Aorta (tissue), 5 donors: ENCODE results near the gene BCOR. TPM values are rescaled to one million over a fixed set of nuclear protein-coding genes. Genes with fewer than 3 reads are reported as not detected.

ENCODE experiments used
- ATAC-seq: fragments of 200-7000 bp; cut with Tn5 transposase; one replicate; pipeline ENCODE4 v1.9.1; 2022; ENCODE audit warnings: moderate library complexity; ENCODE audit not compliant: low FRiP score
- DNase-seq, 2 donors: peaks; one replicate each; pipeline ENCODE4 v3.0.0-alpha.2; 2020
- H3K27ac ChIP-seq, 2 donors: one replicate each; pipeline ENCODE4 v1.5.1; 2013; ENCODE audit warnings: low read length in 2 of 2, mild to moderate bottlenecking in 2 of 2, moderate library complexity in 2 of 2, control low read depth in 1 of 2, inconsistent platforms in 1 of 2, low read depth in 1 of 2
- H3K27me3 ChIP-seq, 2 donors: one replicate each; pipeline ENCODE4 v1.6.1; 2013; ENCODE audit warnings: control low read depth in 1 of 2, low read length in 1 of 2, mild to moderate bottlenecking in 1 of 2, moderate library complexity in 1 of 2; ENCODE audit not compliant: insufficient read depth in 2 of 2, control insufficient read depth in 1 of 2
- H3K36me3 ChIP-seq, 2 donors: one replicate each; pipeline ENCODE4 v1.6.1; 2013; ENCODE audit warnings: control low read depth in 1 of 2, low read length in 1 of 2, mild to moderate bottlenecking in 1 of 2; ENCODE audit not compliant: insufficient read depth in 2 of 2, control insufficient read depth in 1 of 2
- H3K4me1 ChIP-seq, 2 donors: one replicate each; pipeline ENCODE4 v1.6.1; 2013; ENCODE audit warnings: low read length in 2 of 2, control low read depth in 1 of 2, mild to moderate bottlenecking in 1 of 2, moderate library complexity in 1 of 2; ENCODE audit not compliant: insufficient read depth in 2 of 2, control insufficient read depth in 1 of 2
- H3K4me3 ChIP-seq, 2 donors: one replicate each; pipeline ENCODE4 v1.5.1; 2013; ENCODE audit warnings: low read length in 2 of 2, control low read depth in 1 of 2, mild to moderate bottlenecking in 1 of 2
- H3K9me3 ChIP-seq: one replicate; pipeline ENCODE4 v1.6.1; 2013; ENCODE audit warnings: mild to moderate bottlenecking, low read length; ENCODE audit not compliant: control insufficient read depth
- WGBS, 2 donors: extraction: QIAGEN DNeasy Blood & Tissue Kit; methylation state at CpG; one replicate each; pipeline ENCODE4 v1.1.7; 2013; 5-methylcytosine and 5-hydroxymethylcytosine counted together
- intact Hi-C, 2 donors: fragments of 100-400 bp; cut with DNase I; formaldehyde crosslinking; loops; one replicate each; pipeline versions ENCODE4 v1.14.2 to v1.15.0; 2022
- polyA plus RNA-seq, 2 donors: library from polyadenylated mRNA; stranded (reverse); fragments of 200-250 nt; gene quantifications; one replicate each; pipeline ENCODE4 v1.2.3, GENCODE V29; 2013
- total RNA-seq, 2 donors: library from RNA; stranded (reverse); fragmentation: NEBNext Ultra II Directional; extraction: Animal tissue kit (Norgen Biotek cat#: 25700); gene quantifications; one replicate each; pipeline ENCODE4 v1.2.1, GENCODE V29; 2021
- donor health status: healthy with polysubstance abuse.
- donor health status: Bipolar disorder and iron deficiency.
- donor health status: DM: no; HTN: no; CAD: no.
- donor health status: DM: no; HTN: no; CAD: no.
- donor health status: DM: yes; HTN: yes; CAD: no.

The BCOR gene
- total and polyA plus RNA-seq, 4 donors: 8.3 to 46.7 (median 17.4) TPM

DNA sequence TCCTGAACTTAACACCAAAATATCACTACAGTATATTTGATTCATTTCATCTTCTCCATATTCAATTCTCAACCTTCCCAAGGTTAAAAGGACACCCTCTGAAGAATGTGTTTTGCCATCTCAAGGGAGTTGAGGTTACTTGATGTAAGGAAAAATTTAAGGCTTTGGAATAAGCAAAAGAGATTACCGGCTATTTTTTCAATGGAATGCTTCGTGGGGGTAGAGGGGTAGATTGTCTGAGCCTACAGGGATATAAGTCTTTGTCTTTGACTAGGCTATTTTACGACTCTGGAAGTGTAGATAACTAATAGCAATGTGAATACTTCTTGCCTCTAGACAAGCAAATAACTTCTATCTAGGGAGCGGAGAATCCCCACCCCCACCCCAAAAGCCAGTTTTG, 78.2 kb downstream of the BCOR start:
- no peaks in the 10 kb centered on the region for H3K27me3 ChIP-seq
- H3K4me3 ChIP-seq: no peak overlapping the region
- H3K36me3 ChIP-seq: no peaks in the 10 kb centered on the region
- no peaks in the 10 kb centered on the region for H3K9me3 ChIP-seq
- 67 to 69% methylated on average over 4 of the region's 4 CpGs for WGBS, 2 donors
- no peak for ATAC-seq
- H3K27ac ChIP-seq: no peak overlapping the region
- intact Hi-C loops: loop anchor here (10.0 kb wide), 3 partner anchors 75 to 205 kb away; partner anchors contain the start of gene BCOR (in 1 of the 2)
- H3K4me1 ChIP-seq: no peaks in the 10 kb centered on the region
- DNase-seq: no peak

DNA sequence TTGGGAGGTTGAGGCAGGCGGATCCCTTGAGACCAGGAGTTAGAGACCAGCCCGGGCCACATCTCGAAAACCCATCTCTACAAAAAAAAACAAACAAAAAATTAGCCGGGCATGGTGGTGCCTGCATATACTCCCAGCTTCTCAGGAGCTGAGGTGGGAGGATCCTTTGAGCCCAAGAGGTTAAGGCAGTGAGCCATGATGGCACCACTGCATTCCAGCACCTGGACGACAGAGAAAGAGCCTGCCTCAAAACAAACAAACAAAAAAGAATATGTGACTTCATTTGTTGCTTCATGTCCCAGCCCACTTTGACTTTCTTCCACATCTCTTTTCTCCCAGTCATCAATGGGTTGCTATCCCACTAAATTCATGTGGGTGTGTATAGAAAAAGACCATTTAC, 79.7 kb downstream of the BCOR start:
- Histone ChIP-seq H3K27ac (no peak overlapping the region), H3K27me3 (no peaks in the 10 kb centered on the region), H3K36me3 (no peaks in the 10 kb centered on the region), H3K9me3 (no peaks in the 10 kb centered on the region), H3K4me1 (no peaks in the 10 kb centered on the region), H3K4me3 (no peak overlapping the region)
- DNase-seq: no peak
- no peak for ATAC-seq
- WGBS, 2 donors: 60 to 65% methylated on average over 5 of the region's 5 CpGs
- intact Hi-C loops: loop anchor here (10.0 kb wide), 3 partner anchors 77 to 203 kb away; partner anchors contain the start of gene BCOR (in 1 of the 2)

DNA sequence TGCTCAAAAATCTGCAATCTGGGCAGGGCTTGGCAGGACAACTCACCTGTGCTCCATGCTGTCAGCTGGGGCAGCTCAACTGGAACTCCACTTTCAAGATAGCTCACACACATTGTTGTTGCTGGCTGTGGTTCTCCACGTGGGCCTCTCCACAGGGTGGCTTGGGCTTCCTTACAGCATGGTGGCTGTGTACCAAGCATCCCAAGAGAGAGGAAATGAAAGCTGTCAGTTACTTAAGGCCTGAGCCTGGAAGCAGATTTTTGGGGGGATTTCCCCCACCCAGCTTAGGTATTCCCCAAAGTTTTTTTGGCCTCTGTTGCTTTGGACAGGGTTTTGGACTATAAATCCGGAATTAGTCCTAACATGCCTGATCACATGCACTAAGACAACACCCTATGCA, 81.0 kb downstream of the BCOR start:
- Histone ChIP-seq H3K9me3 (no peaks in the 10 kb centered on the region), H3K36me3 (no peaks in the 10 kb centered on the region), H3K4me1 (no peaks in the 10 kb centered on the region), H3K27ac (no peak overlapping the region), H3K27me3 (no peaks in the 10 kb centered on the region), H3K4me3 (no peak overlapping the region)
- 59 to 78% methylated on average over 2 of the region's 2 CpGs for WGBS, 2 donors
- ATAC-seq (no peak), DNase-seq (no peak)
- intact Hi-C loops: loop anchor here (10.0 kb wide), 3 partner anchors 78 to 202 kb away; partner anchors contain the start of gene BCOR (in 1 of the 2)

DNA sequence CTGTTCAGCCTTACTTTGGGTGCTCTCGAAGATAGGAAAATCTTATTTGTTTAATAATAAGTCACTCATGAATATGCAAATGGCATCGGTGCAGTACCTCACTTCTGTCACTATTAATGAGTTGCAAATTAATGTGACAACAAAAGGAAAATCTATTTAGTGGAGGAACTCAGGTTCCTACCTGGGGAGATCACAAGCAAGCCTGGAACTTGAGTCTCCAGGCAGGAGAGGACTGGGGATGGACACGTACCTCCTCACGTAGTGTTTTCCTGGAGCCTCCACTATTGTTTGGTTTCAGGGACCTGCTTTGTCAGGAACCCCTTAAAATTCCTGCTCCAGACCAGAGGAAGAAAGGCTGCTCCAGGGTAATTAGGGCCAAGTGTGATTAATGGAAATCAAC, 82.1 kb downstream of the BCOR start:
- intact Hi-C loops: loop anchor here (10.0 kb wide), 3 partner anchors 79 to 201 kb away; partner anchors contain the start of gene BCOR (in 1 of the 2)
- no peak for ATAC-seq
- no peaks in the 10 kb centered on the region for H3K4me1 ChIP-seq
- no peak overlapping the region for H3K4me3 ChIP-seq
- 48 to 84% methylated on average over 4 of the region's 4 CpGs for WGBS, 2 donors
- H3K36me3 ChIP-seq: no peaks in the 10 kb centered on the region
- DNase-seq: no peak
- no peaks in the 10 kb centered on the region for H3K27me3 ChIP-seq
- no peaks in the 10 kb centered on the region for H3K9me3 ChIP-seq
- no peak overlapping the region for H3K27ac ChIP-seq

DNA sequence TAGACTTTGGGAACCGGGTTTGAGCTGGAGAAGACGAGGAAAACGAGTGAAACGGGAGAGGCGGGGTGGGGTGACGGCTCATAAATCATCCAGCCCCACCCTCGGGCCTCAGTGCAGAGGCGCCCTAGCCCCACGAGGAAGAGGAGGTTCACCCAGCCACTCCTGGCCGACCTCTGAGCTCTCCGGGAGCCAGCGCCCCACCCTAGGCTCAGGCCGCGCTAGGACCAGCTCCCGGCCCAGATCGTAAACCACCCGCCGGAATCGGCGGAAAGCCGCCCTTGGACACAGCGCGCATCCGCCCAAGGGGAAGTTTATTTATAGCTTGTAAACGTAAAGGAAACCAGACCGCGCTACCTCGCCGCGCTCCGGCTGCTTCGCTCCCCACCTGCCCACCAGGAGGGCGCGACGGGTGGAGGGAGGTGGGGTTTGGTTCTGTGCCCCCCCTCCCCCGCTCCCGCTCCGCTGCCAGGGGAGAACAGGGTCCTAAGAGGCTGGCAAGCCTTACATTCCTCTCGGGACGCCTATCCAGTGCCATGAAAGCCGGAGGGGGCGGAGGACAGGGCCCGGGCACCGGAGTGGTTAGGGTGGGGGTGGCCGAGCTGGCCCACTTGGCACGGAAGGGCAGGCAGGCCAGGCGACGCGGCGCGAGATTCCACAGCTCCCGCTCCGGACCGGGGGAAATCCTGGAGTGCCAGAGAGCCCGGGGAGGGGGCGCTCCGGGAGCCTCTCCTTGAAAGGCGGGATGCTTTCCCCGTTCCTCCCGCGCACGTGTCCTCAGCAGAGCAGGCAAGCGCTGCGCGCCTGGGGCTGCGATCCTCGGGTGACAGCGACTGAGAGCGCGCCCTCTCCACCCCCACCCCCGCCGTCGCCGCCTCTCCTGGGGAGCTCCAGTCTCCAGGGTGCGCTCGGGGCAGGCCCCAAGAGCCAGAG, 84.2 kb downstream of the BCOR start:
- intact Hi-C loops: loop anchor here (5.0 to 10.0 kb wide), 5 partner anchors 81 to 291 kb away; partner anchors contain the start of gene BCOR (in 1 of the 2)
- WGBS, 2 donors: 0 to 9% methylated on average over 68 to 76 of the region's 76 CpGs
- ATAC-seq: peak; percentile 68
- H3K36me3 ChIP-seq: no peaks in the 10 kb centered on the region
- peak; percentile 80 to 88 for DNase-seq
- H3K27ac ChIP-seq: peak overlapping the region in 1 of 2 donors; percentile 83
- H3K4me3 ChIP-seq: peak overlapping the region; percentile 38 to 52
- H3K9me3 ChIP-seq: no peaks in the 10 kb centered on the region
- no peaks in the 10 kb centered on the region for H3K27me3 ChIP-seq
- no peaks in the 10 kb centered on the region for H3K4me1 ChIP-seq

DNA sequence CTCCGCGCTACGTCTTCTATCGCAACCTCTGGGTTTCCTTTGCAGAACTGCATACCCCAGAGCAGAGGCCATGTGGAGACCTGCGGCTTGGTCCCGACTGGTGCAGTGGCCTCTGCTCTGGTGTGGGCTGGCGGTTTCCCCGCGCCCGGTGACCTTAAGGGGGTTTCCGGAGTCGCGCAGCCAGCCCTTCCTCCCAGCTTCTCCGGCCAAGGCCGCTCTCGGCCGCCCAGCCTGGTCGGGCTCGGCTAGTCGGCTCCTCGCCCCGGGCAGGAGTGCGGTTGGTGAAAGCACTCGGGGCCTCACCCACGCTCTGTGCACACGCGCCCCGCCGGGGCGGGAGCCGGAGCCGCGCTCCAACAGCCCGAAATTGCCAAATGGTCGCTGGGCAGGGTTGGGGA, 84.9 kb downstream of the BCOR start:
- DNase-seq (peak; percentile 81 to 87), ATAC-seq (peak; percentile 60)
- H3K36me3 ChIP-seq: no peaks in the 10 kb centered on the region
- H3K27ac ChIP-seq: peak overlapping the region in 1 of 2 donors; percentile 83
- no peaks in the 10 kb centered on the region for H3K27me3 ChIP-seq
- intact Hi-C loops: loop anchor here (5.0 to 10.0 kb wide), 5 partner anchors 82 to 291 kb away; partner anchors contain the start of gene BCOR (in 1 of the 2)
- no peaks in the 10 kb centered on the region for H3K4me1 ChIP-seq
- H3K4me3 ChIP-seq: peak overlapping the region in 1 of 2 donors; percentile 52
- H3K9me3 ChIP-seq: no peaks in the 10 kb centered on the region
- 2 to 9% methylated on average over 35 of the region's 35 CpGs for WGBS, 2 donors

DNA sequence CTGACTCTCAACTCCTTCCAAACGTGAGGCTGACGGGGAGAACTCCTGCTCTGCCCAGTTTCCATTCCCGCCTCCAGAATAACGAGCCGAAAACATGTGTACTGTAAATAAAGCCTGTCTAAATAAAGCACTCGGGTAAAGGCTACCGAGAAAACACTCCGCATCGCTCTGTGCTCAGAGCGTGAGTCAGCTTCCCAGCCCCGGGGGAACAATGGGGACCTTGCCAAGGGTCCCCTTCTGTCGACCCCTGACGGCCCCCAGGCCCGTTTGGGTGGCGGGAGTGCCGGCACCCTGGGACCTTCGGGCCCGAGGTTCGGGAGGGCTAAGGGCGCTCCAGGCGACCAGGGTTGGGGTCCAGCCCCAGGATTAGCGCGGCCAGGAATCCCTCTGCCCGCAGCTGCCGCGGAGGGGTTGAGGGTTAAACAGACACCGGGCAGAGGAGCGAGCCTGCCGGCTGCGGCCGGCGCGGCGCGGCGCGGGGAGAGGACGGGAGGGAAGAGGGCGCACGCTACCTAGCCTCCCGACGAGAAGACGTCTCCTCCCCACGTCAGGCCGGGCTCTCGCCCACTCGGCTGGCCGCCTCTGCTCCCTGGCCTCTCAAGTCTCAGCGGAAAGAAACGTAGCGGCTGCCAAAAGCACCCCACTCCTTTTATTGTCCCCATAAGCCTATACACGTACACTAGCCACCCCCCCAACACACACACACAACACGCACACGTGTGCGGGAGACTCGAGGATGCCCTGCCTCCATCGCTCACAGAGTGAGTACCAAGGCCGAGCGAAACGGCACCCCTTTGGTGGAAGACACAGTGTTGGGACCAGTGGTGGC, 85.5 kb downstream of the BCOR start:
- H3K27me3 ChIP-seq: no peaks in the 10 kb centered on the region
- WGBS, 2 donors: 8 to 11% methylated on average over 45 to 60 of the region's 60 CpGs
- peak; percentile 53 to 83 for DNase-seq
- no peaks in the 10 kb centered on the region for H3K36me3 ChIP-seq
- H3K4me3 ChIP-seq: no peak overlapping the region
- no peaks in the 10 kb centered on the region for H3K9me3 ChIP-seq
- H3K27ac ChIP-seq: peak overlapping the region in 1 of 2 donors; percentile 83
- no peaks in the 10 kb centered on the region for H3K4me1 ChIP-seq
- peak; percentile 7 for ATAC-seq
- intact Hi-C loops: loop anchor here (5.0 to 10.0 kb wide), 5 partner anchors 83 to 290 kb away; partner anchors contain the start of gene BCOR (in 1 of the 2)

DNA sequence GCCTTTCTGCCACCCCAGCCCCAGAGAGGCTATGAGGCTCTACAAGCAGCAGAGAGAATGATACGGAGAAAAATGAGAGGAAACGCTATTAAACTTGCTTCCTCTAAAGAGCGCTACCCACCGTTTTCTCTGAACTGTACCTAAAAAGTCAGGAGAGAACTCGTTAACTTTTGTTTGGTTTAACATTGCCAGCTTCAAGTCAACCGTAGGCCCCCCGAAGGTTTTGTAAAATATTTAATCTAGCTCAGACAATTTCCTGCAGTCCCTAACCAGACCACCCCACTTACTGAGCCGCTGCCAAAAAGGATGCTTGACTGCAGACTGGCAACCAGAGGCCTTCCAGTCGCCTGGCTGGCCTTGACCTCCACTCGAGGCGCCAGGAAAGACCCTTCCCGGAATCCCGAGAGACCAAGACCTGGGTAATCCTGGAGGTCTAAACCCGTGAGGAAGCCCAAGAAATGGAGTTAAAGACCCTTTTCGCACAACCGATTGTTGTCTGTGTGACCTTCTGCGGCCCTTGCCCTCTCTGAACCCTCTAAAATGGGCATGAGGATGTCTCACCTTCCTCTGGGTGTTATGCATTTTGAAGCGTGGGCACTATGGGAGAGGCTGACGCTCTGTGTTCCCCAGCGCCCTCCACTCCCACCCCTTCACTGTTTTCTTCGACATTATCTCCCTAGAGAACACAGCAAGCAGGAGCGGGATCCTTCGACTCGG, 86.3 kb downstream of the BCOR start:
- Histone ChIP-seq H3K27me3 (no peaks in the 10 kb centered on the region), H3K36me3 (no peaks in the 10 kb centered on the region), H3K4me1 (no peaks in the 10 kb centered on the region), H3K9me3 (no peaks in the 10 kb centered on the region), H3K4me3 (no peak overlapping the region), H3K27ac (no peak overlapping the region)
- DNase-seq (peak in 1 of 2 donors; percentile 51), ATAC-seq (no peak)
- intact Hi-C loops: loop anchor here (5.0 to 10.0 kb wide), 5 partner anchors 83 to 289 kb away; partner anchors contain the start of gene BCOR (in 1 of the 2)
- WGBS, 2 donors: 49 to 76% methylated on average over 24 of the region's 24 CpGs
